DMS53 treated with DMSO at 0.1 percent for 48 hours (cell line): ENCODE measurements around the gene VWA8.
"Not testable (repeated sequence)": the region's sequence is repeated elsewhere in the genome, so short reads cannot be mapped to it uniquely, and the experiment has no call there.

ENCODE experiments used
- DNase-seq: peaks from one replicate; lab custom pipeline; 2025; ENCODE audit not compliant: unreplicated experiment; lab: John Stamatoyannopoulos, UW

The VWA8 gene

GRCh38 chr13:41597348-41598041, 363.4 kb downstream of the VWA8 start:
- no peak for DNase-seq

- DNase-seq, result no peak
Measured at GRCh38 chr13:41596190-41596589, 364.7 kb downstream of the VWA8 start.

DNA sequence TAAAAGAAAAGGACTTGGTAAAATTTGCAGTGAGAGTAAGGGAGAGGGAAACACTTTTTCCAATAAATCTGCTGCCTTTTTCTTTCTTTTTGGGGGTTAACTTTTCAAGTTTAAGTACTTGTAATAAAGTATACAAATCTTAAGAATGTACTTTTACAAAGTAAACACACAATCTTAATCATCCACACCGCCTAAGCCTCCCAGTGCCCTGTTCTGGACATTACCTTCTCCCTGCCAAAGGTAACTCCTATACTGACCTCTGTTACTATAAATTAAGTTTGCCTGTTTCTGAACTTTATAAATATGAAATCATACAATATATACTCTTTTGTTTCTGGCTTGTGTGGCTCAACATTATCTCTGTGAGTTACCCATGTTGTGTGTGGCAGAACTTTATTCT, 365.6 kb downstream of the VWA8 start:
- no peak for DNase-seq

GRCh38 chr13:41590643-41591042, 370.3 kb downstream of the VWA8 start:
- DNase-seq, result no peak

DNA sequence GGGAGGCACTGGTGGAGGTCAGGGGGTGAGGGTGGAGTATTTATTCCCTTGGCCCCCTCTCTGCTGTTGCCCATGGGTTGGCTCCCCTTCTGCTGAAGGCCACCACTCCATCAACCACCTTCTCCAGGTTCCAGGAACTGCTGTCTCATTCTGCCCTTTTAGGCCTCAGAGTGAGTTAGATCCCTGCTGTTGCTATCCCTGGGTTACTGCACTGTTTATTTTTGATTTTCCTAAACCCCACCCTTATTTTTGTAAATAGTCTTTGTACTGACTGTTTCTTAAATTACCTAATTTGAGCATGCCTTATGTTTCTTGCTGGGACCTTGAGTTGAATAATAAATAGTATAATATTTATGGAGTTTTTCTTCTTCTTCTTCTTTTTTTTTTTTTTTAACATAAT, 370.8 kb downstream of the VWA8 start:
- no peak for DNase-seq

- DNase-seq, result no peak
Measured at GRCh38 chr13:41589434-41589833, 371.5 kb downstream of the VWA8 start.

GRCh38 chr13:41588899-41589298, 372.0 kb downstream of the VWA8 start:
- no peak for DNase-seq

DNA sequence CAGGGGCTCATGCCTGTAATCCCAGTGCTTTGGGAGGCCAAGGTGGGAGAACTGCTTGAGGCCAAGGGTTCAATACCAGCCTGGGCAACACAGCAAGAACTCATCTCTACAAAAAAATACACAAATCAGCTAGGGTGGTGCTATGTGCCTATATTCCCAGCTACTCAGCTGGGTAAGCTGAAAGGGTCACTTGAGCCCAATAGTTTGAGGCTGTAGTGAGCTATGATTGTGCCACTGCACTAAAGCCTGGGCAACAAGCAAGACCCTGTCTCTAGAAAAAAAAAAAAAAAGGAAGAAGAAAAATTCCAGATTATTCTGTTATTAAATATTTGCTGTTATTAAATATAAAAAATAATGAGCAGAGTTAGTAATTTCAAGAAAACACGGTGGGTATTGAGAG, 372.5 kb downstream of the VWA8 start:
- DNase-seq, result no peak

- DNase-seq, result no peak
Measured at GRCh38 chr13:41587490-41587889, 373.4 kb downstream of the VWA8 start.

DNA sequence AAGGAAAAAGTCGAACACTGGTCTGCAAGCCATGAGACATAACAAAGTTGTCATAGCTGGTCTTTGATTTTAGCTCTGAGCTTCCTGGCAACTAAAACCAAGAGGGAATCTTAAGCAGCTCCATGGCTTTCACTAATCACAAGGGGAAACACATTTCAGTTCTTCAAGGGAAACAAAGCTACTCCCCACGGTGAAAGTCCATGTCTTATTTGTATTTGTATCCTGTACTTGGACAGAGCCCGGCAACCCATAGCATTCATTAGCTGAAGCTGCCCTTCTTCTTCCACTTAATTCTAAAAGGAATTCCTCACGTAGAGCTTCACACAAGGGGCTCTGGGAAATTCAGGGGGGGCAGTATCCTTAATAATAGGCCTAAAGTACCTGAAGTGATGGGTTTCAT, 374.7 kb downstream of the VWA8 start:
- DNase-seq, result no peak

GRCh38 chr13:41582027-41582463, 378.9 kb downstream of the VWA8 start:
- DNase-seq, result no peak

- no peak for DNase-seq
Measured at GRCh38 chr13:41580345-41580744, 380.6 kb downstream of the VWA8 start.

- DNase-seq, result no peak
Measured at GRCh38 chr13:41579881-41580280, 381.0 kb downstream of the VWA8 start.

- DNase-seq, result no peak
Measured at GRCh38 chr13:41579168-41579567, 381.7 kb downstream of the VWA8 start.

GRCh38 chr13:41578371-41578770, 382.5 kb downstream of the VWA8 start:
- no peak for DNase-seq

- DNase-seq, result no peak
Measured at GRCh38 chr13:41577436-41577835, 383.5 kb downstream of the VWA8 start.

DNA sequence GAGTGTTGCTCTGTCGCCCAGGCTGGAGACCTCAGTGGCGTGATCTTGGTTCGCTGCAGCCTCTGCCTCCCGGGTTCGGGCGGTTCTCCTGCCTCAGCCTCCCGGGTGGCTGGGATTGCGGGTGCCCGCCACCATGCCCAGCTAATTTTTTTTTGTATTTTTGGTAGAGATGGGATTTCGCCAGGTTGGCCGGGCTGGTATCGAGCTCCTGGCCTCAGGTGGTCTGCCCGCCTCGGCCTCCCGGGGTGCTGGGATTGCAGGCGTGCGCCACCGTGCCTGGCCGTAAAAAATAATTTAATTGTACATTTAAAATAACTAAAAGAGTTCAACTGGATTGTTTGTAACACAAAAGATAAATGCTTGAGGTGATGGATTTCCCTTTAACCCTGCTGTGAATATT, 387.3 kb downstream of the VWA8 start:
- DNase-seq, result not testable (repeated sequence)

GRCh38 chr13:41571817-41572340, 389.0 kb downstream of the VWA8 start:
- not testable (repeated sequence) for DNase-seq

DNA sequence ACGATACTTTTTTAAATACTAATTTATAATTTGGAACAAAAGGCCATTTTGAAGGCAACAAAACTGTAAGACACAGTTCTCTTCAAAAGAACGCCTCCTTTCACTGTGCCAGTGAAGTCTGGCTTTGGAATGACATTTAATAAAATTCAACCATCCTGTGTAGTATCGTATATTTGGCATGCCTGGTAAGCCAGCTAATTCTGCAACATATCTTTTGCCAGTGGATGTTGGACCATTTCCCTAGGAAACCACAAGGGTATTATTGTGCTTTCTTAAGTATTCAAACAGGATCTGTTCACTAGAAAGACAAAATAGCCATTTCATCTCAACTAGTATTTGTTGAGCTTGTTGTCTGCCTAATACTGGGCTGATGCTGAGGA, 391.9 kb downstream of the VWA8 start:
- no peak for DNase-seq

DNA sequence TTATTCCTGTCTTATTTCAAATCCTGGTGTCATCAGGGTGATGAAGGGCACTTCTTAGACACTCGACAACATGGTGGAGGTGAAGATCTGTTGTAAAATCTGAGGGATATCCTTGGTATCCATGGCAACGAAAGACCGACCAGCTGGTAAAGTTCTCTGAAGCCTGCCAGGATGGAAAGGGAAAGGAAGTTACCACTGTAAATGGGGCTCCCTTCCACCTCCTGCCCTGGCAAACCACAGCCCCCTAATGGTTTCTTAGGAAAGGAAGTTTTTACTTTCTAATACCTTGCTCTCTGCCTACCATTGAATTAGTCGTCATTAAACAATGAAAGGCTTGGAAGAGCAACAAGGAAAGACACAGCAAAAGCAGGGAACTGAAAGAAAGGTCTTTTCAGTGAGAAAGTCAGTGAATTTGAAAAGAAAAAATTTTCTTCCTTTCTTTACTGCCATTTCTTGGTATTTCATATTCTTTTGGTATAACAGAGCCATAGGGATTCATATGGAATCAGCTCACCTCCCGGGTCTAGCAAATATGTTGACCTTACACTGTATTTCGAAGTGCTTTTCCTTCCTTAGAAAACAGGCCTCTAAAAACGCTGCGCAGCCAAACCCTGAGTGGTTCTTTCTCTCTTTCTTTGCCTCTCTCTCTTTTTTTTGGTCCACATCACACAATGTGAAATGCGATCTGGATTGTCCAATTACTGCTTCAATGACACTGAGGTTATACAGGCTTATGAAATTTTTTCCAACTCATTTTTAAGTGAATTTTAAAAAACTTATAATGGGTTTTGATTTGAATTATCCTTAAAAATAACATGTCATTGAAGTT, 392.6 kb downstream of the VWA8 start:
- no peak for DNase-seq

DNA sequence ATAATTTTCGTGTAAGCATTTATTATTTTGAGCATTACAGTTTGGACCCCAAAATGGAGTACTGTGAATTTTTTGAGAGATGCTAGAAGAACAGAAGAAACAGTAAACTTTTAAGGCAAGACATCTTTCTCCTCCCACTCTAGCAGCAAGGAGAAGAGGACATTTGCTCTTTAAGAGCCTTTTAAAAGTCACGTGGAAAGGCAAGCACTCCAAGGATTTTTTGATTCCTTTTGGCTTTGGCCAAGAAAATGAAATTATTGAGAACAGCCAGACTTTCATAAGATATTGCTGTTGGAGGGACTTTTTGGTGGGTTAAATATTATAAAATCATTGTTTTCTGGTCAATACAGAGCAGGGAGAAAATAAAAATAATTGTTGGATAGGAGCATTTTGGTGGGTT, 393.5 kb downstream of the VWA8 start:
- DNase-seq, result no peak

DNA sequence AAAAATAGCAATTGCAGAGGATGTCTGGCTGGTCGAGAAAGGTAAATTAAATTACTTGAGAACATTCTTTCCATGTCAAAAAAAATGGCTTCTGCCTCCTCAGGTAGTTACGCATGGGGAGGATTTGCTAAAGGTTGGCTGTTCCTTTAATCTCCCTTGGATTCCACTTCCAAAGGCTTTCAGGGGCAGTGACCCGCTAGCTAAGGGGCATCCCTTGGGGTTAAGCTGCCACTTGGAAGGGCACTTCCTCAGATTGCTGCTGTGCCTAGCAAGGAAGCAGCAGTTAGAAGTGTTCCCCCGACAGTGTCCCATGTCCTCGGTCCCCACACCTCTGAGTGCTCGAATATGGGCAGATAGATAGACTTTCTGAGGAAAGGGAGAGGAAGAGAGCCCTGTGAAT, 395.1 kb downstream of the VWA8 start:
- no peak for DNase-seq
